Suprapubic skin (tissue), 4 donors: Measurements from ENCODE around the gene HSD11B1L.

Source experiments
- POLR2A ChIP-seq, 2 donors: fragments of 450-650 bp; IDR thresholded peaks; one replicate each; pipeline ENCODE4 v1.6.1; 2017; ENCODE audit warnings: antibody characterized with exemption in 2 of 2, mild to moderate bottlenecking in 2 of 2, moderate library complexity in 2 of 2
- POLR2AphosphoS5 ChIP-seq, 3 donors: sonication (generic); formaldehyde crosslinking; IDR thresholded peaks; one replicate each; pipeline ENCODE4 v1.6.1; 2017; ENCODE audit warnings: antibody characterized with exemption in 3 of 3
- TF ChIP-seq, protein P1 (sequence below), 2 donors: fragments of 200-600 bp in 1 of 2; fragments of 450-650 bp in 1 of 2; sonication (generic) in 1 of 2; IDR thresholded peaks; one replicate each; pipeline ENCODE4 v1.5.1; 2016 to 2019; ENCODE audit warnings: antibody characterized with exemption in 2 of 2, mild to moderate bottlenecking in 1 of 2, moderate library complexity in 1 of 2

DNA sequence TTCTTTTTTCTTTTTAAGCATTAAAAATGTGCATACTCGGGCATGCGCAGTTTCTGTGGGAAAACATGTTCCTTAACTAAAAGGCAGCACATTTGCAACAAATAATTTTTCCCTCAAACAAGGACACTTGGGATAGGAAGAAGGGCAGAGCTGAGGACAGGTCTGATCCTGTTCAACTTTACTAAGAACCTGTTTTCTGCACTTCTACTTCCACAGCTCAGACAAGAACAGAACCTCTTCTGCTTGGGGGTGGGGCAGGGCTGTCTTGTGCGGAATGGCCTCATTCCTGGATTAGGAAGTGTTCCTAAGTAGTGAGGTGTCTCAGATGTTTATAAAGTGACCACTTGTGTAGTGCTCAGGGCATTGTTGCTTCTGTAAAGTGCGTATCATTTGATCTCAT lies 39.7 kb upstream of the HSD11B1L start:
- TF ChIP-seq POLR2AphosphoS5 (IDR thresholded peaks at IDR 0.05): no peak
- TF ChIP-seq, protein P1, sequence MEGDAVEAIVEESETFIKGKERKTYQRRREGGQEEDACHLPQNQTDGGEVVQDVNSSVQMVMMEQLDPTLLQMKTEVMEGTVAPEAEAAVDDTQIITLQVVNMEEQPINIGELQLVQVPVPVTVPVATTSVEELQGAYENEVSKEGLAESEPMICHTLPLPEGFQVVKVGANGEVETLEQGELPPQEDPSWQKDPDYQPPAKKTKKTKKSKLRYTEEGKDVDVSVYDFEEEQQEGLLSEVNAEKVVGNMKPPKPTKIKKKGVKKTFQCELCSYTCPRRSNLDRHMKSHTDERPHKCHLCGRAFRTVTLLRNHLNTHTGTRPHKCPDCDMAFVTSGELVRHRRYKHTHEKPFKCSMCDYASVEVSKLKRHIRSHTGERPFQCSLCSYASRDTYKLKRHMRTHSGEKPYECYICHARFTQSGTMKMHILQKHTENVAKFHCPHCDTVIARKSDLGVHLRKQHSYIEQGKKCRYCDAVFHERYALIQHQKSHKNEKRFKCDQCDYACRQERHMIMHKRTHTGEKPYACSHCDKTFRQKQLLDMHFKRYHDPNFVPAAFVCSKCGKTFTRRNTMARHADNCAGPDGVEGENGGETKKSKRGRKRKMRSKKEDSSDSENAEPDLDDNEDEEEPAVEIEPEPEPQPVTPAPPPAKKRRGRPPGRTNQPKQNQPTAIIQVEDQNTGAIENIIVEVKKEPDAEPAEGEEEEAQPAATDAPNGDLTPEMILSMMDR (IDR thresholded peaks at IDR 0.05): no peak
- TF ChIP-seq POLR2A (IDR thresholded peaks at IDR 0.05): no peak
